ENCODE data around the gene RHBDD1.
A peak's percentile ranks its signal among the peaks of the same experiment; 100 is the strongest.

Gene RHBDD1

DNA sequence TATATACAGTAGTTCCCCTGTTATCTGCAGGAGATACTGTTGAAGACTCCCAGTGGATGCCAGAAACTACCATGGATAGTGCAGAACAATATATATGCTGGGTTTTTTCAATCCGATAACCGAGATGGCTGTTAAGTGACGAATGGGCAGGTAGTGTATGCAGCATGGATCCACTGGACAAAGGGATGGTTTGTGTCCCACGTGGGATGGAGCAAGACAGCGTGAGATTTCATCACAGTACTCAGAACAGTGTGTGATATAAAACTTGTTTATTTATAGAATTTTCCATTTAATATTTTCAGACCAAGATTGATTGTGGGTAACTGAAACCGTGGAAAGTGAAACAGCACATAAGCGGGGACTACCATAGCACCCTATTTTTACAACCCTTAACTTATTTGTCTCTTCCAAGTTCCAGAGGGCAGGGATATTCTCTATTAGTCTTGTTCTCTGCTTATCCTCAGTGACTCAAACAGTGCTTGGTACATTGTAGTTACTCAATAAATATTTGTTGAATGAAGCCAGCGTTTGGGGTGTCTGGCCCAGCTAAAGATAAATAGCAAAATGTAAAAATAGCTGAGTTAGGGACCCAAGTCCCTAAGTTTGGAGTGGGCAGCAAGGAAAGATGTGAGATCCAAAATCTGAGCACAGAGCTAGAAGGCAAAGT lies 50.0 kb downstream of the RHBDD1 start:
- DNase-seq (ENCODE audit: low read depth in 3 of 3), result no peak

DNA sequence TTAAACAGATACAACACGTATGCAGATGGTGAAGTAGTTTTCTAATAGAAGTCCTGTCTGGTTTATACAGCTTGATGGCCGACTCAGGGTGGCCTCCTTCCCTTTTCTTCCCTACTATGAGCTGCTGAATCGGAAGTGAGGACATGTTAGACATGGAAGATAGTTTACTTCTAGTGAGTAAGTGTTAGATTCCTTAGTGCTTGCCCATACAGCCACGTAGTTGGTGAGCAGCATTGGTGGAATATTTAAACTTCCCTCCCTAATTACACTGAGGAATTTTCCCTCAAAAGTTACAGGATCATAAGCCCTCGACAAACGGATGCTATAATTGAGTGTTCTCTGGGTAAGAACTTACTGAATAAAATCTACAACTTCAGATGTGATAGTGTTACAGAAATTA lies 52.1 kb downstream of the RHBDD1 start:
- no peak for DNase-seq (ENCODE audit: low read depth in 3 of 3)

DNA sequence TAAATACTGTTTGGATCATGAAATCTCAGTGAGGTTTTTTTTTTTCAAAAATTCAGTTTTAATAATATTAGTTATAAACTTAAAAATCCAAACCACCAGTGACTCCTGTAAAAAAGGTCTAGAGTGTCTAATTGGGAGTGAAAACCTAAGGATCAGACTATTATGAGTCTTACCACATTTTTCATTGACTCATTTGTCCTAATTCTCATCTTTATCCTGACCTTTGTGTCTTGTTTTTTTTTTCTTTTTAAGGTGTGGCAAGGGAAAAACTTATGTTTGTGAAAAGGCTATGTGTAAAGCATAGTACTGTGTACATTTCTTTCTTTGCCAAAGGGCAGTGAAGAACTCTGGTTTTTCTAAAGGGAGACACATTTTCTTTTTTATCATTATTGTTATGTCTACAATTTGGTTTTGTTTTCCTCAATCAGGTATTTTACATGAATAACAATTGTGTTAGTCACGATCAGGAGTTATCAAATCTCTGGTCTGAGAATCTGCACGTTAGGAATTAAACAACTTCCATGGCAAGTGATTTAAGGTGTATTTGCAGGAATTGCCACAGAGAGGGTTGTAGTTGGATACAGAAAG lies 52.6 kb downstream of the RHBDD1 start:
- DNase-seq (ENCODE audit: low read depth in 3 of 3), result no peak

DNA sequence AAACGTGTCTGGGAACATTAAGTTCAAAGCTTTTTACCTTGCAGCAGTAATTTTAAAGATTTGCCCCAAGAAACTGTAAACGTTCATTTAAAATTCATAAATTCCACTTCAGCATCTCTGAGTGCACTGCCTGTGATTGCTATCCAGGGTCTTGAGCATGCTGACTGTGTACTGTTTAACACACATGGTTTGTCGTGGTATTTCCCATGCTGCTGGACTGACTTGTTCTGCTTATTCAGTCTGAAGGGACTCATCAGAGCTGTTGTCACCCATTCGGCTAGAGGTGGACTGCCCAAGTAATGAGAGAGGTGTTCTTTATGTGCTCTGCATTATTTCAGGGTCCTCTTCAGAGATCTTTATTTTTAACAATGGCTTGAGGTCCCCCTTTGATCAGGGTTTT lies 53.1 kb downstream of the RHBDD1 start:
- no peak for DNase-seq (ENCODE audit: low read depth in 3 of 3)

DNA sequence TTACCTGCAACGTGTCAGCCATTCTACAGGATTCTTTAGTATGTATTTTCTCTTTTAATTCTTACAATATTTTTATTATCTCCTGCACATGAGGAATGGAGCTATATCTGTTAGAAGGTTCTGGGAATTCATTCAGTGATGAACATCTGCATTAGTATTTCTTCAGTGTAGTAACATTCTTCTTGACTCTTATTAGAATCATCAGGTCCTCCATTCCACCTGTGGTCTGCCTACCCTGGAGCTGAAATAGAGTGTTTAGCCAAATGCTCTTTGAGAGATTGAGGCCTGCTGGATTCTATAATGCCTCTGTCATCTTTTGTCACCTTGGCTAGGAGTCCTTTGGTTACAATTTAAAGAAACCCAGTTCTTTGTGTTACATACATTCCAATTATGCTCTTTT lies 54.4 kb downstream of the RHBDD1 start:
- DNase-seq (ENCODE audit: low read depth in 3 of 3), result no peak

DNA sequence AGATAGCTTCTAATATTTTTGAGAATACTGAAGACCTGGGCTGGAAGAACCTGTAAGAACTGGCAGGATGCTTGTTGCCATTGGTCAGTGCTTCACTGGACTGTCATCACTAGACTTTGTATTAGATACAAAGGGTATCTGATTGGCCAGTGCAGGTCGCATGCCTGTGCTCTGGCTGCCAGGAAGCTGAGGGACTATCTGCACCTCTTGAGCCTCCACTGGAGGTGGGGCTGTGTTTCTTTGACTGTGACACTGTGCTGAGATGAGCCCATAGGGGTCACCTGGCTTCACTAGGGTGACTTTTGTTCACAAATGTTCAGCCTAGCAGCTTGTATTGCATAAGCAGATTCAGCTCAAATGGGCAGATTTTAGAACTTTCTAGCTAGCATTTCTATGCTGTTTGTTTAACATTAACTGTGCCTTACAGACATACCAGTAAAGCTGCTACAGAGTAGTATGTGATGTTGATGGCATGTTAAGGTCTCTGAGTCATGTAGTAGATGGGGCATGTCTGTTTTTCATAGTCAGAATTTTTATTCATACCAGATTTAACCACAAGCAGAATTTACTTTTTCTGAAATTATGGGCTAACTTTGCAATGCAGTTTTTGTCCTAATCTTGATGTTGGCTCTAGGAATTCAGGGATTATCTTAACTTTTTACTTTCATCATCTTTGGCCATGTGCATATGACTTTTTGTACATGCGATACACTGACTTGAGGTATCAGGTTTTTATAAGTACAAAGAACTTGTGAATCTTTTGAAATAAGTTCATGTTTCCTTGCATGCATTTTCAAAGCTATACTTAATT lies 56.1 kb downstream of the RHBDD1 start:
- no peak for DNase-seq (ENCODE audit: low read depth in 3 of 3)

DNA sequence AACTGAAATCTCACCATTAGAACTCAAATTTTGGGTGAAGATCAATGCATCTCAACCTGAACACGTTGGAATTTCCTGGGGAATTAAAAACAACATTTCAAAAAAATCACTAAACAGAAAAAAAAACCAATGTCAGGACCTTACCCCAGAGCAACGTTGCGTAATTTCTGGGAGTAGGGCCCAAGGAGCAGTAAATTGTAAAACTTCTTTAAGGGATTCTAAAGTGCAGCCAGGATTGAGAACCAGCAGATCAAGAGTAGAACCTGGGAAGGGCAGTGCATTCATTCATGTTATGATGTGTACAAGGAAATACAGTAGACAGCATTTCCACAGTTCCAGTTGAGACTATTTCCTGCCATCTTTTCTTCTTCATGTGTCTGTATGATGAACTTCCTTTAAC lies 56.9 kb downstream of the RHBDD1 start:
- no peak for DNase-seq (ENCODE audit: low read depth in 3 of 3)

DNA sequence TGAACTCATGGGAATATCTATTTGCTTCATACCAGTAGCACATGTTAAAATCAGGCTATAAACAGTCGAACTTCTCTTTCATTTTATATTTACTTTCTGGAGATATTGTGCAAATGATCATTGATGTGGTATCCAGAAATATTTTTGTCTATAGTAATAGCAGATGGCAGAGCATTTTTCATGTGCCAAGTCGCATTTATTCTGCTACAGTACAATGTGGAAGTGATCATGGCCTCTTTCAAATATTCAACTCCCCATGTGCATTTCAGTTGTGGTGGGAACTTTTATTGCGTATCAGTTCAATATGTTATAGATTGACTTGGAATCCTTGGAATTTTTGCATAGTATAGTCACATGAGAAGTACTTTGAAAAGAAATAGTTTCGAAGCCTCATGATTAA lies 57.4 kb downstream of the RHBDD1 start:
- no peak for DNase-seq (ENCODE audit: low read depth in 3 of 3)

DNA sequence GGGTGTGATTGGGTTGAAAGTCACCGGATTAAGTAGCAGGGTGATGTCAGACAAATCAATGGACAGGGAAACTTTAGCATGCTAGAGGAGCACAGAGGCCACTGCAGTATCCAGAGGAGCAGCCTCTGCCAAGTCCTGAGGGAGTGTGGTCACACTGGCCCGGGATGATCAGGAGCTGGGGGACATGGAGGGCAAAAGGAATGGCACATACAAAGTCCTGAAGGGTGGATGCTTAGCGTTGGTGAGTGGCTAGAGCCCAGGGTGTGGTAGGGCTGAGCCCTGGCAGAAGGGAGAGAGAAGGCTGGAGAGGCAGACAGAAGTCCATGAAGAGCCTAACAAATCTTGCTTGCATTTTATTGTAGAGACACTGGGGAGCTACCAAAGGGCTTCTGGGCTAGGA lies 58.9 kb downstream of the RHBDD1 start:
- no peak for DNase-seq (ENCODE audit: low read depth in 3 of 3)

DNA sequence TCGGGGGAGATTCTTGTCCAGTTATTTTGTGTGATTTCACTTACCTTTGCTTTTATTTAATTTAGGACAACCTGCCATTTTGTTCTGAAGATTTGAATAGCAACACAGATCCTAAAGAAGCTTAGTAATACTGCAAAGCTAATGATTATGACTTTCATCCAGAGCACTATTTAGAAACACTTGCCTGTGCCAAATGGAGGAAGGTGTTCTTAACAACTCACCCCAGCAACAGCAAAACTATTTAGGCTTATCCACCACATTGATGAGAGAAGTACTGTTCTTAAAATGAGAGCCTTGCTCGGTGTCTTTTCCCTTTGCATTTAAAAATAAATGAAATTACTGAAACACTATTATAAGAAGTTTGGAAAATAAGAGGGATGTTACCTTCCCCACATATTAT lies 59.7 kb downstream of the RHBDD1 start:
- DNase-seq (ENCODE audit: low read depth in 3 of 3), result no peak

DNA sequence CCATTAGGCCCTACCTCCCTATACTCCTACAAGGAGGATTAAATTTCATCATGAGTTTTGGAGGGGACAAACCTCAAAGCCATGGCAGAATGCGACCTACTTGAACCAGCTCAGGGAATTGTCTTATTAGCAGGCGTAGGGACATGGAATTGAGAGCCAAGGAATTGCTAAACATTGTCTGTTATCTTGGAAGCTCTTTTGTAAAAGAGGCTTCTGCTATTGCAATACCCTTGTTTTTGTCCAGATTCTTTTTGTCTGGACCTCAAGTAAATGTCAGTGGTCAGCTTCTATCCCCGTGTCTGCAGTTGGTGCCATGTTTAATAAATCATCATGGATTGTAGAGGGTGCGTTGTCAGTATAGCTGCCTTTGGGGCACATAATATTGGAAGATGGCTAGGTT lies 62.3 kb downstream of the RHBDD1 start:
- DNase-seq (ENCODE audit: low read depth in 3 of 3), result no peak

DNA sequence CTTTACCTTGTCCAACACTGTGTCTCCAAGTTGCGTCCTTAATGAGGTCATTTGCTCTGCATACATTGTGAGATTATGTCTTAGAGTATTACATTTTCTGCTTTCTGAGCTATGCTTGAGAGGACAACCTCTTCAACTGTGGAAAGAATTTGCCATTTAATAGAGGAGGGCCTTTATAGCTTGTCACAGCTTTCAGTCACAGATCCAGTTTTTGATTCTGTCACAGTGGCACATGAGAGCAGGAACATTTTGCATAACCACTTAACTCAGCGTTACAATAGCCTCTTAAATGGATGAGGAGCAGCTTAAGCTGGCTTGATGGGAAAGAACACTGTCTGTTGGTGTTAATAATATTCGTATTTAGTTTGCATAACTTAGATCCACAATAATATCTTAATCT lies 63.0 kb downstream of the RHBDD1 start:
- DNase-seq (ENCODE audit: low read depth in 3 of 3), result no peak

DNA sequence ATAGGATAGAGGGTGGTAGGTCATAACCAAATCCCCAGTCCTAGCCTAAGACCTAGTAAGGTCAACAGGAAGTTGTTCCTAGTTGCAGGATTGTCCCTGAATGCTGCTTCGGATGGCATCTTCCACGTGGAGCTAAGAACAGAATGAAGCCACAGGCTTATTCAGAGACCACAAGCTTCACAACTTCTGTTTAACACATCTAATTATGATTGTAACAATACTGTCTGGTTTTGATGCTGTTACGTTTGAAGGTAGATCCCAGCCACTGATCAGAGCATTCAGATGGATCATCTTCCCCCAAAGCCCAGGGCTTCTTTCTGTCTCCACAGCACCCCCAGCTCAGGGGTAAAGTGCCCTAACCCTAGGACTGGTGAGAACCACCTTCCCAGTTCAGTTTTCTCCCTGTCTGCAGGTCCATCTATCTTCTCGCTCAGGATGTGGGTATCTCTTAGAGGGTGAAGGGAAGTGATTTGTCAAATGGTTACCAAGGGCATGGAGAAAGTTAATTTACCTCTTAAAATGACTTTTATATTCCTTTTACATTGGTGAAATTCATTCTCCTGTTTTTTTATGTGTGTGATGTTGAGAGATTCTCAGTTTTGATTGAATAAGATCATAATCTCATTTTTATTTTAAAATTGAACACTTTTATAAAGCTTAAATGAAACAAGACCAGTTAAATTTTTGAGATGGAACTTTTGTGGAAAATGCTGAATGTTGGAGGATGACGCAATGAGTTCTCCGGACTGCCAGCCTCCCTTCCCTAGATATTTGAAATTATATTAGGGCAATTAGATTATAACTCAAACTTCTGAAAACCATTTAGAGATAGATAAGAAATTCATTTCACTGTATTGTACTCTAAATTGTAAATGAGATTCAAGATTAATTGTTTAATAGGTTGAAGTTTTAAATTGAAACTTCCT lies 66.5 kb downstream of the RHBDD1 start:
- no peak for DNase-seq (ENCODE audit: low read depth in 3 of 3)

DNA sequence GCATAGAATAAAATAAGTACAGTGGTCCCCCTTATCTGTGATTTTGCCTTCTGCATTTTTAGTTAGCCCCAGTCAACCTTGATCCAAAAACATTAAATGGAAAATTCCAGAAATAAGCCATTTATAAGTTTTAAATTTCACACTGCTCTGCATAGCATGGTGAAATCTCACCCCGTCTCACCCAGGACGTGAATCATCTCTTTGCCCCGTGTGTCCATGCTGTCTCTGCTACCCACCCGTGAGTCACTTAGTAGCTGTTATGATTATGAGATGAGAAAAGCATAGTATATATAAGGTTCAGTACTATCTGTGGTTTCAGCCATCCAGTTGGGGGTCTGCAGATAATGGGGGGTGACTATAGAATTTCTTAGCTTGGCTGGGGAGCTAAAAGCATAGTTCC lies 67.3 kb downstream of the RHBDD1 start:
- DNase-seq (ENCODE audit: low read depth in 3 of 3), result peak in 1 of 3 donors; percentile 30

DNA sequence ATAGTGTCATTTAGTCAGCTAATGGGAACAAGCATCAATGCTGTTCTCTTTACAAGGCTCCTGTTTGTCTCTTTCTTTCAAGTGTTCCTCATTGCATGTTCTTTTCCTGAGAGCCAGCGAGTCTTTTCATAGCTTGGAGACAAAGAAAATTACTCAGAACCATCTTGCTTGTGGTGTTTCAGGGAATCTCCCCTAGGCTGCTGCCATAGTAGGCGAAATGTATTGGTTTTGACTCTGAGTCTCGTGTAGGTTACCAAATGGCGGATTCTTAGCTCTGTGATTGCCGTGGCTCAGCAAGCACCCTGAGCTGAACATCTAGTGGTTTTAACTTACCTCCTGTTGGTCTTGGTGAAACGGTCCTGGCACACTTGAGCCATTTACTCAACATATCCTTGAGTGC lies 68.7 kb downstream of the RHBDD1 start:
- no peak for DNase-seq (ENCODE audit: low read depth in 3 of 3)

DNA sequence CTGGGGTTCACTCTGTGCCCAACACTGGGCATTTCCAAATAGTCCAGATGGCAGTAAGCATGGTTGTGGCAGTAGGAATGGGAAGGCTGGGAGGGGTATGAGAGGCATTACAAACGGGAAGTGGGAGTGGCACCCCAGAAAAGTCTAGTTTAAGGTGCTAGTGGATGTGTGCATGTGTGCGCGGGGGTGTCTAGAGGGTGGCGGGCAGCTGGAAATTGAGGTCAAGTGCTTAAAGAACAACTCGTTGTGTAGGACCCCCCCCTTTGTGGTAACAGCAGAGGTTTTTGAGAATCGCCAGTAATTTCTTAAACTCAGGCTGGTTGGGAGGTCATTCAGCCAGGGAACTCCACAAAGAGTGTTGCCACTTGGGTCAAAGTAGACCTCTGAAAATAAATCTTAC lies 69.9 kb downstream of the RHBDD1 start:
- no peak for DNase-seq (ENCODE audit: low read depth in 3 of 3)

DNA sequence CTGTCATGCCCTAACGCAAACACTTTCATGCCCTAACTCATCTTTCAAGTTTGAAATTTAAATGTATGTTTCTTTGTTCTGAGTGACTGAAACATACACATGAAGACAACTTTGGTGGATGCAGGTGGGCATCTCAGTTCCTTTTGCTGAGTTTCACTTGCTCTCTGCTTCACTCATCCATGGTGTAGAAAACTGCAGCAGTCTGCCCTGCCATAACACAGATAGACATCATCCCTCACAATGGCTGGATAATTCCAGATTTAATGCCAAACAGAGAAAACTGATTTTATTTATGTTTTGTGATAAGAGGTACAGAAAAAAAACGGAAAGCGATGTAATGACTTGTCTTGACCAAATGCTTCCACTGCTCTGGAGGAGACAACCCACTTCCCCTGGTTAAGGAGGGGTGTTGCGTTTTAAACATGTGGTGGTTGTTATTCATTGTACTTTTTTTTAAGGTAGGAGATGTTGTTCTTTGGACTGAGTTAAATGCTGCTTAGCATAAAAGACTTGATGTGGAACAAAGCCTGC lies 70.4 kb downstream of the RHBDD1 start:
- DNase-seq (ENCODE audit: low read depth in 3 of 3), result no peak

DNA sequence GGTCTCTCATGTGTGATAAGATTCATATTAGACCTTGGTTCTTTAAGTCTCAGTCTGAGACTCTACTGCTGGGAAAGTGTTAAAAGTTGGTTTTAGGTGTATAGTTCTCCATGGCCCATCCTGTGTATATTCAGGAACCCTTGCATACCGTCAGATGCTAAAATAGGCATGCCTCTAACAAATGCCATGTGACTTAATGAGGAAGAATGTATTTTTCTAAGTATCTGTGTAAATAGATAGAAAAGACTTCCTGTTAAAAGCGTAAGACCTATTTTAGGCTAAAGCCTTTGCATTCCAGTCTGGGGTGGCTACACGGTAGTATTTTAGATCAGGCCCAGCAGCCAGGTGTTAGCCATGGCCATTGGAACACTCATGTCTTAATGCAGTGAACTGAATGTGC lies 73.3 kb downstream of the RHBDD1 start:
- DNase-seq (ENCODE audit: low read depth in 3 of 3), result no peak

DNA sequence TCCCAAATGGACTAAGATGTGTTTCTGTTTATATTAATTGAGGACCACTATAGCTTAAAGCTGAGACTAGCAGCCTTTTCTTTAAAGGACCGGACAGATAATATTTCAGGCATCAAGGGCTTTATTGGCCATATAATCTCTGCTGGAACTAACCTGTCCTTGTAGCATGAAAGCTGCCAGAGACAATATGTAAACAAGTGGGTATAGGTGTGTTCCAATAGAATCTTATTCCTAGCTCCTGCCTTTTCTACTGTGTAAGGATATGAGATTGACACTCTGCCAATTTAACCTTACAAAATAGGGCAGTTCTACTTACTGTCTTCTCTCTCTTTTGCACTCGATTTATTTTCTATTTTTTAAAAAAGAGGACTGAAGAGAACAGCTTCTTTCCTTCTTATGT lies 74.0 kb downstream of the RHBDD1 start:
- no peak for DNase-seq (ENCODE audit: low read depth in 3 of 3)

DNA sequence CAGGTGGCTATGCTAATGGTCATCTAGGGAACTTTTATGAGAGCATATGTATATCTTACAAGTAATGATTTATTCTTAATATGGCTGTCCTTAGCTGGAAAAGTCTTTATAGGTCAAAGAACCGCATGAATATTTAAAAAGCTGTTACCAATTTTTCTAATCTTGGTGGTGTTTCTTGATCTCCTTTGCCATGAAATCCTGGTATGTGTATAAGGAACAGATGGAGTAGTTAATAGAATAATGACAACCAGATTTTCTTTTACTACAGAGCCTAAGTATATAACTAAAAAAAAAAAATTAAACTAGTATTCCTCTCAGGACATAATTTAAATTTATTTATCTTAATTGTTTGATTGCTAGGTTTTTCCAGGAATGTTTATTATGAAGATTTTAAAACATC lies 74.5 kb downstream of the RHBDD1 start:
- DNase-seq (ENCODE audit: low read depth in 3 of 3), result no peak

DNA sequence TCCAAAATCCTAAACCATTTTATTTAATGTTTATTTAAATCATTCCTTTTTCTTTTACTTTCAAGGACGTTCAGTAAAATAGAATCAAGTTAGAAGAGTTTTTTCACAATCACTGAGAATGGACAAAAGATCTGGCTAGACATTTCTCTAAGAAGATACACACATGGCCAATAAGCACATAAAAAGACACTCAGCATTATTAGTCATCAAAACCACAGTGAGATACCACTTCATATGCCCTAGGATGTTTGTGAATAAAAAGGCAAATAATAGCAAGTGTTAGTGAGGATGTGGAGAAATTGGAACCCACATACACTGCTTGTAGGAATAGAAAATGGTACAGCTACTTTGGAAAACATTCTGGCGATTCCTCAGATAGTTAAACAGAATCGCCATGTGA lies 76.1 kb downstream of the RHBDD1 start:
- no peak for DNase-seq (ENCODE audit: low read depth in 3 of 3)

DNA sequence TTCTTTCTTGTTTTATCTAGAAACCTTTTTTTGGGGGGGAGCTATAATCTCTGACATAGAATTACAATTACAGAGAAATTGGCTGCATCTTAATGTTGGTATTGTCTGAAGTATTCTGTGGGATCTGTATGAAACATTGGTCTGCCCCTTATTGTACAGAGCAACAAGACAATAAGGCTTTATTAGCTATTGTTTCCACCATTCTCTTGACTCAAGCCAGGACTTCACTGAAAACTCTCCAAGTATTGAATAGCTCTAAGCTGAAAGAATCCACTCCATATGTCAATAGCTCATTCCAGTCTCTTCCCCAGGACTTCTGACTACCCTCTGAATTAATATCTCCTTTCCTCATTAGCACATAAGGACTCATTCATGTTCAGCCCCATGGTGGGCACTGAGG lies 77.8 kb downstream of the RHBDD1 start:
- no peak for DNase-seq (ENCODE audit: low read depth in 3 of 3)

All from stimulated activated CD4-positive, alpha-beta T cell treated with anti-CD3 and anti-CD28 coated beads, TNF-alpha, amount 100 ng/mL, for 48 hours (primary cell).